H1 (cell line): ENCODE data around the gene ZBTB11.

Experiments
- CTCF ChIP-seq, 3 experiments: IDR thresholded peaks; 1 replicate in 2 of 3; 2 replicates in 1 of 3; pipeline versions ENCODE4 v1.5.1 to v1.6.1; 2011; ENCODE audit warnings: low read length in 3 of 3, mild to moderate bottlenecking in 3 of 3, inconsistent platforms in 2 of 3, low read depth in 1 of 3, moderate library complexity in 1 of 3; ENCODE audit not compliant: insufficient read depth in 1 of 3; ENCODE audit errors: control extremely low read depth in 1 of 3
- EP300 ChIP-seq, 2 experiments: IDR thresholded peaks; 1 replicate in 1 of 2; 2 replicates in 1 of 2; pipeline ENCODE4 v1.6.1; 2011 to 2012; ENCODE audit warnings: low read depth in 2 of 2, low read length in 2 of 2, mild to moderate bottlenecking in 2 of 2, borderline replicate concordance in 1 of 2, inconsistent platforms in 1 of 2, moderate library complexity in 1 of 2
- EZH2 ChIP-seq: fragments of 200-600 bp; sonication (generic); IDR thresholded peaks from 2 replicates; pipeline ENCODE4 v1.7.1; 2012; ENCODE audit warnings: low read depth, mild to moderate bottlenecking, moderate library complexity, low read length, inconsistent platforms; ENCODE audit not compliant: severe bottlenecking
- MAFK ChIP-seq: IDR thresholded peaks from 2 replicates; pipeline ENCODE4 v1.6.1; 2012; ENCODE audit warnings: low read depth, mild to moderate bottlenecking, improper control_type of control experiment, low read length
- POLR2A ChIP-seq, 2 experiments: IDR thresholded peaks; 1 replicate in 1 of 2; 2 replicates in 1 of 2; pipeline ENCODE4 v1.6.1; 2011; ENCODE audit warnings: low read depth in 2 of 2, low read length in 2 of 2, mild to moderate bottlenecking in 2 of 2; ENCODE audit errors: control extremely low read depth in 1 of 2
- POLR2AphosphoS5 ChIP-seq: IDR thresholded peaks from 2 replicates; pipeline ENCODE4 v1.6.1; 2011; ENCODE audit warnings: low read depth, low read length

GRCh38 chr3:101695779-101696372 lies 18.9 kb upstream of the ZBTB11 start:
- TF ChIP-seq CTCF (IDR thresholded peaks at IDR 0.05; ENCODE audit: control extremely low read depth in 1 of 3, insufficient read depth in 1 of 3, low read depth in 1 of 3, low read length in 3 of 3): peak in 2 of 3 experiments; percentile 58 to 73; a peak in 2 of 4 replicates
- no peak for TF ChIP-seq EZH2
- no peak for TF ChIP-seq MAFK
- TF ChIP-seq POLR2A (IDR thresholded peaks at IDR 0.05; ENCODE audit: control extremely low read depth in 1 of 2, low read depth in 2 of 2, low read length in 2 of 2): no peak
- no peak for TF ChIP-seq POLR2AphosphoS5
- TF ChIP-seq EP300 (IDR thresholded peaks at IDR 0.05; ENCODE audit: borderline replicate concordance in 1 of 2, low read depth in 2 of 2, low read length in 2 of 2): no peak
